SK-N-SH (cell line): ENCODE results near the gene FRS3. TPM values are rescaled to one million over a fixed set of nuclear protein-coding genes. Genes with fewer than 3 reads are reported as not detected.

Experiments used
- CTCF ChIA-PET: fragments of 300-600, 350-600 bp; formaldehyde crosslinking; extraction: SDS; loops from one replicate; lab custom pipeline; 2021; lab: Yijun Ruan, JAX
- POLR2A ChIA-PET: fragments of 350-600 bp; sonication (Branson Sonifier 250); formaldehyde crosslinking; extraction: SDS; loops from one replicate; lab custom pipeline; 2020; ENCODE audit warnings: antibody characterized with exemption, inconsistent platforms; lab: Yijun Ruan, JAX
- DNase-seq: peaks from one replicate; pipeline ENCODE4 v3.0.0; 2012
- H2AFZ ChIP-seq: fragments of 200-600 bp; sonication (generic); 2 replicates; pipeline ENCODE4 v1.8.1; 2016; ENCODE audit warnings: antibody characterized with exemption, mild to moderate bottlenecking, low read depth
- H3F3A ChIP-seq: fragments of 200-600 bp; sonication (generic); replicated peaks from 2 replicates; pipeline ENCODE3; 2016; ENCODE audit warnings: antibody characterized with exemption, mild to moderate bottlenecking; ENCODE audit not compliant: insufficient read depth
- H3K27ac ChIP-seq, 2 experiments: fragments of 200-500 bp in 1 of 2; fragments of 200-600 bp in 1 of 2; sonication (Bioruptor generic) in 1 of 2; sonication (generic), shearing (Covaris generic) in 1 of 2; 2 replicates each; pipeline versions ENCODE4 v1.5.1 to v1.6.1; 2014 to 2016; ENCODE audit warnings: low read depth in 2 of 2, inconsistent platforms in 1 of 2, low read length in 1 of 2, mild to moderate bottlenecking in 1 of 2, mixed read lengths in 1 of 2
- H3K27me3 ChIP-seq: fragments of 200-600 bp; sonication (generic), shearing (Covaris generic); 2 replicates; pipeline ENCODE4 v1.6.1; 2016; ENCODE audit warnings: mixed run types; ENCODE audit not compliant: insufficient read depth
- H3K36me3 ChIP-seq, 2 experiments: fragments of 200-500 bp in 1 of 2; fragments of 200-600 bp in 1 of 2; sonication (Bioruptor generic) in 1 of 2; sonication (generic) in 1 of 2; replicated peaks in 1 of 2; 2 replicates each; pipeline versions ENCODE3 to v1.5.1; 2014 to 2016; ENCODE audit warnings: low read length in 1 of 2, mild to moderate bottlenecking in 1 of 2; ENCODE audit not compliant: insufficient read depth in 2 of 2, control insufficient read depth in 1 of 2
- H3K4me1 ChIP-seq, 2 experiments: fragments of 200-500 bp in 1 of 2; fragments of 200-600 bp in 1 of 2; sonication (Bioruptor generic) in 1 of 2; sonication (generic), shearing (Covaris generic) in 1 of 2; 2 replicates each; pipeline versions ENCODE4 v1.5.1 to v1.6.1; 2014 to 2016; ENCODE audit warnings: low read depth in 1 of 2, low read length in 1 of 2, mixed run types in 1 of 2; ENCODE audit not compliant: insufficient read depth in 2 of 2, control insufficient read depth in 1 of 2
- H3K4me2 ChIP-seq: fragments of 200-600 bp; sonication (generic), shearing (Covaris generic); 2 replicates; pipeline ENCODE4 v1.6.1; 2017; ENCODE audit warnings: mixed run types
- H3K4me3 ChIP-seq, 2 experiments: fragments of 200-500 bp in 1 of 2; fragments of 200-600 bp in 1 of 2; sonication (Bioruptor generic) in 1 of 2; sonication (generic), shearing (Covaris generic) in 1 of 2; 2 replicates each; pipeline versions ENCODE4 v1.5.1 to v1.8.1; 2014 to 2016; ENCODE audit warnings: low read depth in 2 of 2, inconsistent platforms in 1 of 2, low read length in 1 of 2, mild to moderate bottlenecking in 1 of 2, mixed read lengths in 1 of 2, moderate library complexity in 1 of 2
- H3K79me2 ChIP-seq: fragments of 200-600 bp; sonication (generic); 2 replicates; pipeline ENCODE4 v1.8.1; 2017; ENCODE audit warnings: mild to moderate bottlenecking; ENCODE audit not compliant: insufficient read depth
- H3K9ac ChIP-seq: fragments of 200-600 bp; sonication (generic); 2 replicates; pipeline ENCODE4 v1.6.1; 2017; ENCODE audit warnings: mixed run types
- H3K9me2 ChIP-seq: fragments of 200-600 bp; sonication (generic); 2 replicates; pipeline ENCODE4 v1.6.1; 2017; ENCODE audit warnings: mixed run types
- H3K9me3 ChIP-seq: fragments of 200-600 bp; sonication (generic); 2 replicates; pipeline ENCODE4 v1.6.1; 2017; ENCODE audit warnings: mixed run types, mild to moderate bottlenecking, moderate library complexity
- H4K20me1 ChIP-seq: fragments of 200-600 bp; sonication (generic); 2 replicates; pipeline ENCODE4 v1.6.1; 2017; ENCODE audit warnings: mild to moderate bottlenecking, mixed run types; ENCODE audit not compliant: insufficient read depth
- CHD2 ChIP-seq: fragments of 150-350 bp; IDR thresholded peaks from 2 replicates; pipeline ENCODE4 v1.6.1; 2018; ENCODE audit warnings: low read length; ENCODE audit not compliant: partially characterized antibody
- CTCF ChIP-seq: fragments of 200-600 bp; sonication (generic); IDR thresholded peaks from 2 replicates; pipeline ENCODE4 v1.6.1; 2017; ENCODE audit warnings: antibody characterized with exemption, mild to moderate bottlenecking, moderate library complexity
- FOSL2 ChIP-seq: IDR thresholded peaks from 2 replicates; pipeline ENCODE4 v1.4.0; 2012; ENCODE audit warnings: low read depth, mild to moderate bottlenecking, moderate library complexity, borderline replicate concordance
- FOXJ3 ChIP-seq: sonication (generic); formaldehyde crosslinking; IDR thresholded peaks from 2 replicates; pipeline ENCODE4 v1.5.1; 2020; ENCODE audit warnings: mild to moderate bottlenecking, missing genetic modification reagents
- FOXM1 ChIP-seq: IDR thresholded peaks from 2 replicates; pipeline ENCODE4 v1.4.0; 2012; ENCODE audit warnings: low read depth, mild to moderate bottlenecking
- GATA2 ChIP-seq: sonication (generic); formaldehyde crosslinking; IDR thresholded peaks from 2 replicates; pipeline ENCODE4 v1.5.0; 2020; ENCODE audit warnings: mild to moderate bottlenecking, missing genetic modification reagents
- MEF2A ChIP-seq: IDR thresholded peaks from 2 replicates; pipeline ENCODE4 v1.4.0; 2012; ENCODE audit warnings: low read depth, borderline replicate concordance
- MXI1 ChIP-seq: IDR thresholded peaks from 2 replicates; pipeline ENCODE4 v1.6.1; 2012; ENCODE audit warnings: mild to moderate bottlenecking, low read depth, low read length, improper control_type of control experiment
- NFIC ChIP-seq: IDR thresholded peaks from 2 replicates; pipeline ENCODE4 v1.4.0; 2012; ENCODE audit warnings: borderline replicate concordance
- NRF1 ChIP-seq: IDR thresholded peaks from 2 replicates; pipeline ENCODE4 v1.6.1; 2012; ENCODE audit warnings: low read depth, mild to moderate bottlenecking, low read length
- RAD21 ChIP-seq: IDR thresholded peaks from 2 replicates; pipeline ENCODE4 v1.6.1; 2012; ENCODE audit warnings: mild to moderate bottlenecking, low read length
- RCOR1 ChIP-seq: fragments of 150-350 bp; IDR thresholded peaks from 2 replicates; pipeline ENCODE4 v1.6.1; 2017; ENCODE audit warnings: antibody characterized with exemption, low read length
- RFX5 ChIP-seq: IDR thresholded peaks from 2 replicates; pipeline ENCODE4 v1.6.1; 2012; ENCODE audit warnings: mild to moderate bottlenecking, improper control_type of control experiment, low read length
- SMC3 ChIP-seq: IDR thresholded peaks from 2 replicates; pipeline ENCODE4 v1.6.1; 2012; ENCODE audit warnings: low read depth, low read length, improper control_type of control experiment
- TAF1 ChIP-seq: IDR thresholded peaks from 2 replicates; pipeline ENCODE4 v1.6.1; 2012; ENCODE audit warnings: low read depth, mild to moderate bottlenecking, low read length, moderate library complexity, borderline replicate concordance
- WGBS: methylation state at CpG from one replicate; pipeline ENCODE4 v1.1.6; 2017; ENCODE audit warnings: low lambda C conversion rate; 5-methylcytosine and 5-hydroxymethylcytosine counted together
- polyA plus RNA-seq, 3 experiments: library from polyadenylated mRNA; depleted of rRNA; stranded (reverse); fragments of >200 nt; gene quantifications; 2 replicates each; pipeline ENCODE4 v1.2.3, GENCODE V29; 2012

The FRS3 gene
- polyA plus RNA-seq, 1 of the 3 experiments (the other 2 are of a cell fraction): 8.6 TPM

- POLR2A ChIA-PET: interaction anchor here (3.5 kb wide), 1 partner anchor 51 kb away, joined by 23 read pairs; the partner anchor contains the start of gene TFEB
- 95% methylated on average over 8 of the region's 11 CpGs for WGBS
- no peak overlapping the region for H3K9ac ChIP-seq
Observed at GRCh38 chr6:41785254-41785653, 5.6 kb upstream of the FRS3 start.

GRCh38 chr6:41784581-41785171 is 5.0 kb upstream of the FRS3 start:
- TF ChIP-seq FOXJ3 (CRISPR knock-in tag) (no peak), GATA2 (no peak), RCOR1 (no peak), RFX5 (no peak), SMC3 (no peak), CHD2 (no peak), RAD21 (no peak), TAF1 (no peak), FOSL2 (no peak), CTCF (no peak)
- TF ChIP-seq, all 33 proteins: peak for 0
- Histone ChIP-seq H2AFZ (no peak overlapping the region), H3F3A (peaks cover 12% of the 10 kb centered on the region), H3K9ac (no peak overlapping the region), H3K9me3 (no peaks in the 10 kb centered on the region), H3K4me1 (peaks cover 14 to 24% of the 10 kb centered on the region in 2 experiments; a peak in 2 of 4 replicates), H3K27ac (no peak overlapping the region), H3K4me2 (no peak overlapping the region), H3K4me3 (no peak overlapping the region), H3K27me3 (no peaks in the 10 kb centered on the region), H3K36me3 (peaks cover 12 to 17% of the 10 kb centered on the region in 2 experiments), H3K9me2 (no peaks in the 10 kb centered on the region), H4K20me1 (no peaks in the 10 kb centered on the region), H3K79me2 (peaks cover 22% of the 10 kb centered on the region)
- WGBS: 95% methylated on average over 5 of the region's 5 CpGs
- POLR2A ChIA-PET: no interaction called here
- DNase-seq: no peak
- CTCF ChIA-PET: interaction anchor here (0.7 to 8.9 kb wide), 9 partner anchors 9 to 417 kb away, joined by 3 to 118 read pairs (median 22); partner anchors contain the start of gene TFEB

More at GRCh38 chr6:41785254-41785653, 5.6 kb upstream of the FRS3 start:
- Histone ChIP-seq H3F3A (peaks cover 15% of the 10 kb centered on the region), H3K79me2 (peaks cover 26% of the 10 kb centered on the region), H3K36me3 (peaks cover 17 to 23% of the 10 kb centered on the region in 2 experiments), H3K4me2 (peak overlapping the region; percentile 92), H3K27me3 (no peaks in the 10 kb centered on the region), H4K20me1 (no peaks in the 10 kb centered on the region), H3K27ac (no peak overlapping the region), H3K9me3 (no peaks in the 10 kb centered on the region), H3K9me2 (no peaks in the 10 kb centered on the region), H3K4me3 (0 out of 4 replicates have a peak overlapping the region, but pooled peaks of 1 of the 2 experiments have one; percentile 100), H2AFZ (no peak overlapping the region), H3K4me1 (peaks cover 14 to 26% of the 10 kb centered on the region in 2 experiments; a peak in 2 of 4 replicates)
- no peak for DNase-seq
- CTCF ChIA-PET: interaction anchor here (0.8 to 8.9 kb wide), 21 partner anchors 9 to 417 kb away, joined by 3 to 118 read pairs (median 8); partner anchors contain the start of genes BYSL, MED20 and TFEB
- TF ChIP-seq GATA2 (no peak), FOXM1 (no peak), RFX5 (no peak), NFIC (no peak), MXI1 (no peak), CHD2 (no peak), MEF2A (no peak), NRF1 (no peak)
